ENCODE measurements around the gene C1QTNF8.

C1QTNF8 gene

GRCh38 chr16:1091992-1092552 is 4.0 kb downstream of the C1QTNF8 start:
- no peak overlapping the region for H3K4me3 ChIP-seq (replicated peaks; ENCODE audit: insufficient read depth, low read length)
- TF ChIP-seq CTCF (IDR thresholded peaks at IDR 0.05; ENCODE audit: insufficient read depth, low read length) (no peak), GABPA (IDR thresholded peaks at IDR 0.05; ENCODE audit: low read depth) (no peak), SPI1 (IDR thresholded peaks at IDR 0.05; ENCODE audit: borderline replicate concordance, low read depth) (no peak), REST (IDR thresholded peaks at IDR 0.05; ENCODE audit: insufficient replicate concordance, low read depth) (no peak), POLR2AphosphoS5 (IDR thresholded peaks at IDR 0.05; ENCODE audit: low read depth) (no peak)
- peaks cover 21% of the 10 kb centered on the region for H3K27me3 ChIP-seq (ENCODE audit: insufficient read depth, poor library complexity, severe bottlenecking)
- DNase-seq (ENCODE audit: low read depth in 1 of 2, low spot score in 1 of 2): no peak
- H3K27ac ChIP-seq (replicated peaks): no peak overlapping the region

- Histone ChIP-seq H3K27me3 (ENCODE audit: insufficient read depth, poor library complexity, severe bottlenecking) (peaks cover 16% of the 10 kb centered on the region), H3K27ac (replicated peaks) (no peak overlapping the region), H3K4me3 (replicated peaks; ENCODE audit: insufficient read depth, low read length) (no peak overlapping the region)
- DNase-seq (ENCODE audit: low read depth in 1 of 2, low spot score in 1 of 2): no peak
- TF ChIP-seq GABPA (IDR thresholded peaks at IDR 0.05; ENCODE audit: low read depth) (no peak), POLR2AphosphoS5 (IDR thresholded peaks at IDR 0.05; ENCODE audit: low read depth) (no peak), CTCF (IDR thresholded peaks at IDR 0.05; ENCODE audit: insufficient read depth, low read length) (no peak)
Measured at GRCh38 chr16:1090620-1091587, 5.1 kb downstream of the C1QTNF8 start.

GRCh38 chr16:1089822-1090619 is 6.0 kb downstream of the C1QTNF8 start:
- H3K27ac ChIP-seq (replicated peaks): no peak overlapping the region
- no peak for DNase-seq (ENCODE audit: low read depth in 1 of 2, low spot score in 1 of 2)
- H3K27me3 ChIP-seq (ENCODE audit: insufficient read depth, poor library complexity, severe bottlenecking): peaks cover 8% of the 10 kb centered on the region
- TF ChIP-seq REST (IDR thresholded peaks at IDR 0.05; ENCODE audit: insufficient replicate concordance, low read depth): no peak
- no peak for TF ChIP-seq SPI1 (IDR thresholded peaks at IDR 0.05; ENCODE audit: borderline replicate concordance, low read depth)
- TF ChIP-seq CTCF (IDR thresholded peaks at IDR 0.05; ENCODE audit: insufficient read depth, low read length): no peak
- TF ChIP-seq POLR2AphosphoS5 (IDR thresholded peaks at IDR 0.05; ENCODE audit: low read depth): no peak
- H3K4me3 ChIP-seq (replicated peaks; ENCODE audit: insufficient read depth, low read length): no peak overlapping the region
